H7 (cell line): ENCODE data around the gene ZNF134. TPM values are rescaled to one million over a fixed set of nuclear protein-coding genes. Genes with fewer than 3 reads are reported as not detected.

Experiments used
- DNase-seq: peaks from one replicate; pipeline ENCODE4 v3.0.0; 2012
- H3K27me3 ChIP-seq: 2 replicates; pipeline ENCODE4 v1.6.0; 2011; ENCODE audit warnings: mild to moderate bottlenecking, low read length; ENCODE audit not compliant: control insufficient read depth, insufficient read depth
- H3K36me3 ChIP-seq: replicated peaks from 2 replicates; pipeline ENCODE4 v1.5.1; 2011; ENCODE audit warnings: low read length; ENCODE audit not compliant: control insufficient read depth, insufficient read depth
- H3K4me3 ChIP-seq: 2 replicates; pipeline ENCODE4 v1.5.1; 2011; ENCODE audit warnings: low read depth, mild to moderate bottlenecking, control low read depth, low read length, moderate library complexity; ENCODE audit not compliant: insufficient read depth
- total RNA-seq: library from RNA; depleted of rRNA; stranded (reverse); fragments of >200 nt; shearing (Covaris generic); gene quantifications from 2 replicates; pipeline ENCODE4 v1.2.3, GENCODE V29; 2014; rRNA removed

The ZNF134 gene
- total RNA-seq, 1 experiment from 2014 or later, result 31.6 TPM

DNA sequence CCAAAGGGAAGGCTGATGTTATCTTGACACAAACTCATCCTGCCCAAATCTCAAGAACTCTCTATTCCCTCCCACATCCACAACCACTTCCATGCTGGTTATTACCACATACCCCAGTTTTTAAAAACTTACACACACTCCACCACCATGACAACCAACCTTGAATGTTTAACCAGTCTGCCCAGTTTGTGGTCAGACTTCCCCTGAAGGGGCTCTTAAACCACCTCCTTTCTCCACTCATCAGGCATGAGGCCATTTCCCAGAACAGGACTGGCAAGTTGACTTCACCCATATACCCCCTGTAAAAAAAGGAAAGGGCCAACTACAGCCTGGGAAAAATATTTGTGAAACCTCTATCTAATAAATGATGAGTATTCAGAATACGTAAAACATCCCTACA, 42.3 kb downstream of the ZNF134 start:
- no peak for DNase-seq
- H3K4me3 ChIP-seq, result no peak overlapping the region
- no peaks in the 10 kb centered on the region for H3K36me3 ChIP-seq
- H3K27me3 ChIP-seq, result no peaks in the 10 kb centered on the region; the same call in 1 of the 2 replicates

- H3K36me3 ChIP-seq, result no peaks in the 10 kb centered on the region
- DNase-seq, result peak; percentile 86
- peak overlapping the region; percentile 47 for H3K4me3 ChIP-seq
- H3K27me3 ChIP-seq, result peaks cover 15% of the 10 kb centered on the region; the same call in 1 of the 2 replicates
Measured at GRCh38 chr19:57664269-57665127, 50.5 kb downstream of the ZNF134 start.

- Histone ChIP-seq H3K4me3 (no peak overlapping the region), H3K36me3 (no peaks in the 10 kb centered on the region), H3K27me3 (peaks cover 15% of the 10 kb centered on the region; the same call in 1 of the 2 replicates)
- no peak for DNase-seq
Measured at GRCh38 chr19:57665261-57665806, 51.3 kb downstream of the ZNF134 start.

DNA sequence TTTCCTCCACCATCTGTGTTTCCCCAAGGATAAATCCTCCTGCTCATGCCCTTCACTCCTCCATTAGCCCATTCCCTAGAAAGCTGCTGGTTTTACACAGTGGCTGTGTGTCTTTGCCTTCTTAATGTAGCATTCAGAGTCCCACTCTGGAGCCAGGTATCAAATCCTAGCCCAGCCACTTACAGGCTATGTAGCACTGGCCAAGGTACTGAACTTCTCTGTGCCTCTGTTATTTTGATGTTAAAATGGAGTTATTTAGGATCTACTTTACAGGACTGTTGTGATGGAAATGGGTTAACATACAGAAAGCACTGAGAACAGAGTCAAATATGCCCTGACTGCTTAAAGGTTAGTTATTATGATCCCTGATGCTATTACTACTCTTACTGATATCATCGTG, 53.2 kb downstream of the ZNF134 start:
- H3K36me3 ChIP-seq, result no peaks in the 10 kb centered on the region
- no peak overlapping the region for H3K4me3 ChIP-seq
- no peak for DNase-seq
- H3K27me3 ChIP-seq, result peaks cover 15% of the 10 kb centered on the region; the same call in 1 of the 2 replicates

DNA sequence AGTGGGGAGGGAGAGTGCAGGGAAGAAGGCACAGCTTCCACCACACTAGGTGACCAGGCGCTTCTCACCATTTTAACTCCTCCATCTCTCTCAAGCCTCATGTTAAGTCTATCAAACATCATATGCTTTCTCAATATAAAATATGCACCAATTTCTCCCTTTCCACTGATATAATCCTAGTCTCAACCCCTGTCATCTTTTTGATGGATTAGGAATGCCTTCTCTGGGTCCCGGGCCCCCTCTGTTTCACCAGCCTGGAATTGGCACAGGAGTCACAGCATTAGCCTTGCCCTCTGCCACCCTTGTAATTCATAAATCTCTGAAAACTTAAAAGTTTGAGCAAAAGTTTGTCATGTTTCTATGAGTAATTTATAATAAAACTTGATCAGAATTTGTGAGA, 54.6 kb downstream of the ZNF134 start, which contains the start of gene ZSCAN4:
Gene ZSCAN4, plus strand, starts transcription at position 301 of the 400 bp plus-strand sequence. CDS start 7,211 bp downstream, outside the sequence.
- H3K27me3 ChIP-seq, result peaks cover 11% of the 10 kb centered on the region; the same call in 1 of the 2 replicates
- H3K36me3 ChIP-seq, result no peaks in the 10 kb centered on the region
- DNase-seq, result no peak
- no peak within 1 kb of the TSS for H3K4me3 ChIP-seq

GRCh38 chr19:57671124-57671895, 57.3 kb downstream of the ZNF134 start:
- no peaks in the 10 kb centered on the region for H3K36me3 ChIP-seq
- H3K27me3 ChIP-seq, result peaks cover 2% of the 10 kb centered on the region; the same call in 1 of the 2 replicates
- DNase-seq, result no peak
- H3K4me3 ChIP-seq, result no peak overlapping the region

DNA sequence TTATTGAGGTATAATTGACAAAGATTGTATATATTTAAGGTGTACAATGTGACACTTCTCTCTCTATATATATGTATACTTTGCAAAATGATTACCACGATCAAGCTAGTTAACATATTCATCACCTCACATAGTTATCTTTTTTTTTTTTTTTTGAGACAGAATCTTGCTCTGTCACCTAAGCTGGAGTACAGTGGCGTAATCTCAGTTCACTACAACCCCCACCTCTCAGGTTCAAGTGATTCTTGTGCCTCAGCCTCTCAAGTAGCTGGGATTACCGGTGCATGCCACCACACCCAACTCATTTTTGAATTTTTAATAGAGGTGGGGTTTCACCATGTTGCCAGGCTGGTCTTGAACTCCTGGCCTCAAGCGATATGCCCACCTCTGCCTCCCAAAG, 58.4 kb downstream of the ZNF134 start:
- Histone ChIP-seq H3K4me3 (no peak overlapping the region), H3K27me3 (peaks cover 2% of the 10 kb centered on the region; the same call in 1 of the 2 replicates), H3K36me3 (no peaks in the 10 kb centered on the region)
- no peak for DNase-seq

Other genes with a start within 250 kb of the ZNF134 start
- gene ZNF548, start 224.4 kb upstream of the ZNF134 start, total RNA-seq, result 9.1 and 17.1 TPM in 2 replicates
- gene ZNF17, start 203.1 kb upstream of the ZNF134 start, total RNA-seq, result 9.5 and 11.9 TPM in 2 replicates
- 15.1 and 18.1 TPM in 2 replicates for gene ZNF749, start 178.9 kb upstream of the ZNF134 start, total RNA-seq
- 0.15 TPM in 1 of 2 replicates, not detected in the other for gene VN1R1, start 157.1 kb upstream of the ZNF134 start, total RNA-seq
- gene ZNF772, start 136.7 kb upstream of the ZNF134 start, total RNA-seq, result 4.3 and 5.0 TPM in 2 replicates
- 10.6 and 12.5 TPM in 2 replicates for gene ZNF419, start 126.5 kb upstream of the ZNF134 start, total RNA-seq
- 7.2 and 9.3 TPM in 2 replicates for gene ZNF773, start 114.3 kb upstream of the ZNF134 start, total RNA-seq
- 3.6 and 5.6 TPM in 2 replicates for gene ZNF549, start 86.9 kb upstream of the ZNF134 start, total RNA-seq
- gene ZNF550, start 54.4 kb upstream of the ZNF134 start, total RNA-seq, result 5.7 and 9.7 TPM in 2 replicates
- gene ZNF416, start 35.3 kb upstream of the ZNF134 start, total RNA-seq, result 5.2 and 7.1 TPM in 2 replicates
- gene ZIK1, start 30.1 kb upstream of the ZNF134 start, total RNA-seq, result 15.9 and 25.7 TPM in 2 replicates
- 7.2 and 11.5 TPM in 2 replicates for gene ZNF530, start 14.4 kb upstream of the ZNF134 start, total RNA-seq
- gene ZNF211, start 18.9 kb downstream of the ZNF134 start, total RNA-seq, result 12.3 and 13.9 TPM in 2 replicates
- gene ZSCAN4, start 54.7 kb downstream of the ZNF134 start, total RNA-seq, result not detected in 2 replicates
- gene ZNF551, start 67.7 kb downstream of the ZNF134 start, total RNA-seq, result 19.9 and 28.2 TPM in 2 replicates
- gene ZNF154, start 95.0 kb downstream of the ZNF134 start, total RNA-seq, result 3.9 and 9.1 TPM in 2 replicates
- 7.7 and 9.9 TPM in 2 replicates for gene ZNF671, start 113.4 kb downstream of the ZNF134 start, total RNA-seq
- gene ZNF776, start 132.6 kb downstream of the ZNF134 start, total RNA-seq, result 20.4 and 21.5 TPM in 2 replicates
- 13.4 and 15.4 TPM in 2 replicates for gene ZNF586, start 155.4 kb downstream of the ZNF134 start, total RNA-seq
- gene ZNF552, start 200.7 kb downstream of the ZNF134 start, total RNA-seq, result 6.6 and 9.3 TPM in 2 replicates
- 24.4 and 27.9 TPM in 2 replicates for gene ZNF587B, start 216.1 kb downstream of the ZNF134 start, total RNA-seq
- gene ZNF587, start 235.6 kb downstream of the ZNF134 start, total RNA-seq, result 19.0 and 19.7 TPM in 2 replicates